B cell (primary cell): ENCODE measurements around the gene COL19A1. TPM values are rescaled to one million over a fixed set of nuclear protein-coding genes. Genes with fewer than 3 reads are reported as not detected.

Experiments
- ATAC-seq: fragments of 200-7000 bp; cut with Tn5 transposase; one replicate; pipeline ENCODE4 v1.10.0; 2021; ENCODE audit warnings: low read depth, mild to moderate bottlenecking, moderate number of reproducible peaks, moderate library complexity
- CTCF ChIA-PET: fragments of 350-600 bp; sonication (Branson Sonifier 250); formaldehyde crosslinking; loops from one replicate; lab custom pipeline; 2021; ENCODE audit warnings: antibody characterized with exemption, inconsistent platforms; lab: Charles Lee
- POLR2A ChIA-PET: fragments of 350-600 bp; sonication (Branson Sonifier 250); formaldehyde crosslinking; loops from one replicate; lab custom pipeline; 2021; ENCODE audit warnings: antibody characterized with exemption; lab: Charles Lee
- DNase-seq: peaks from one replicate; pipeline ENCODE4 v3.0.0; 2013
- H2AFZ ChIP-seq: 2 replicates; pipeline ENCODE4 v1.6.1; 2012; ENCODE audit warnings: mild to moderate bottlenecking, low read depth, low read length; ENCODE audit not compliant: insufficient read depth, poor library complexity, severe bottlenecking
- H3K27ac ChIP-seq, 2 donors: 1 replicate in 1 of 2; 2 replicates in 1 of 2; pipeline ENCODE4 v1.5.1; 2012 to 2013; ENCODE audit warnings: low read length in 2 of 2, mild to moderate bottlenecking in 2 of 2, moderate library complexity in 1 of 2
- H3K27me3 ChIP-seq, 4 experiments: fragments of 200-600 bp in 1 of 4; sonication (generic) in 1 of 4; replicated peaks in 1 of 4; 1 replicate in 2 of 4; 2 replicates in 2 of 4; pipeline versions ENCODE4 v1.6.1 to v1.7.0; 2013 to 2016; ENCODE audit warnings: low read length in 3 of 4, mild to moderate bottlenecking in 2 of 4, mixed read lengths in 1 of 4, moderate library complexity in 1 of 4; ENCODE audit not compliant: insufficient read depth in 4 of 4, control insufficient read depth in 3 of 4; ENCODE audit errors: control extremely low read depth in 1 of 4
- H3K36me3 ChIP-seq, 2 experiments: replicated peaks in 1 of 2; 1 replicate in 1 of 2; 2 replicates in 1 of 2; pipeline versions ENCODE4 v1.6.1 to v1.7.1; 2013; ENCODE audit warnings: low read length in 1 of 2; ENCODE audit not compliant: insufficient read depth in 2 of 2, control insufficient read depth in 1 of 2; ENCODE audit errors: control extremely low read depth in 1 of 2, extremely low read depth in 1 of 2
- H3K4me1 ChIP-seq, 2 donors: fragments of 200-600 bp in 1 of 2; sonication (generic) in 1 of 2; 1 replicate in 1 of 2; 2 replicates in 1 of 2; pipeline versions ENCODE4 v1.5.1 to v1.6.1; 2013 to 2017; ENCODE audit warnings: low read length in 2 of 2; ENCODE audit not compliant: control insufficient read depth in 2 of 2, insufficient read depth in 2 of 2
- H3K4me2 ChIP-seq: replicated peaks from 2 replicates; pipeline ENCODE3; 2012; ENCODE audit warnings: mild to moderate bottlenecking, low read depth, low read length; ENCODE audit not compliant: poor library complexity, severe bottlenecking
- H3K4me3 ChIP-seq, 5 experiments: fragments of 200-600 bp in 1 of 5; sonication (generic) in 1 of 5; 1 replicate in 3 of 5; 2 replicates in 2 of 5; pipeline versions ENCODE4 v1.5.1 to v1.7.0; 2011 to 2016; ENCODE audit warnings: low read length in 4 of 5, mild to moderate bottlenecking in 4 of 5, low read depth in 2 of 5, control low read depth in 1 of 5, moderate library complexity in 1 of 5; ENCODE audit not compliant: insufficient read depth in 1 of 5; ENCODE audit errors: control extremely low read depth in 1 of 5, extremely low read depth in 1 of 5
- H3K79me2 ChIP-seq: fragments of 200-600 bp; sonication (generic); one replicate; pipeline ENCODE4 v1.6.0; 2016; ENCODE audit warnings: low read length; ENCODE audit not compliant: control insufficient read depth, insufficient read depth
- H3K9ac ChIP-seq: fragments of 200-600 bp; sonication (generic); 2 replicates; pipeline ENCODE4 v1.6.1; 2017; ENCODE audit warnings: mild to moderate bottlenecking, low read length, moderate library complexity
- H3K9me3 ChIP-seq, 3 donors: one replicate each; pipeline versions ENCODE4 v1.6.1 to v1.7.1; 2013; ENCODE audit warnings: low read length in 2 of 3; ENCODE audit not compliant: control insufficient read depth in 2 of 3, insufficient read depth in 1 of 3; ENCODE audit errors: control extremely low read depth in 1 of 3
- H4K20me1 ChIP-seq: 2 replicates; pipeline ENCODE4 v1.6.0; 2012; ENCODE audit warnings: mild to moderate bottlenecking, low read length; ENCODE audit not compliant: insufficient read depth, control insufficient read depth, poor library complexity, severe bottlenecking
- H3K27ac Mint-ChIP-seq: one replicate; pipeline ENCODE4 v1.8.0; 2021; ENCODE audit warnings: mixed read lengths
- H3K27me3 Mint-ChIP-seq: one replicate; pipeline ENCODE4 v1.8.0; 2021; ENCODE audit warnings: mixed read lengths
- H3K4me1 Mint-ChIP-seq: one replicate; pipeline ENCODE4 v1.8.0; 2021; ENCODE audit warnings: mixed read lengths
- H3K4me3 Mint-ChIP-seq: one replicate; pipeline ENCODE4 v1.8.0; 2021; ENCODE audit warnings: mixed read lengths
- H3K9me3 Mint-ChIP-seq: one replicate; pipeline ENCODE4 v1.8.0; 2022; ENCODE audit warnings: mixed read lengths; ENCODE audit not compliant: insufficient read depth
- EZH2 ChIP-seq: IDR thresholded peaks from 2 replicates; pipeline ENCODE4 v1.6.1; 2012; ENCODE audit warnings: borderline replicate concordance, low read depth, mild to moderate bottlenecking, moderate library complexity, low read length; ENCODE audit not compliant: insufficient read depth, poor library complexity, severe bottlenecking
- WGBS: methylation state at CpG from one replicate; pipeline ENCODE4 v1.1.5; 2013; ENCODE audit warnings: missing lambda C conversion rate; ENCODE audit not compliant: insufficient coverage; 5-methylcytosine and 5-hydroxymethylcytosine counted together
- intact Hi-C: fragments of 100-400 bp; cut with micrococcal nuclease; formaldehyde crosslinking; loops from one replicate; pipeline ENCODE4 v1.10.0; 2022
- polyA plus RNA-seq: library from polyadenylated mRNA; depleted of rRNA; stranded (reverse); fragments of >200 nt; gene quantifications from 2 replicates; pipeline ENCODE4 v1.2.3, GENCODE V29; 2012
- total RNA-seq, 2 donors: library from RNA; stranded (reverse); fragments of 120-200 nt in 1 of 2; gene quantifications; 1 replicate in 1 of 2; 2 replicates in 1 of 2; pipeline versions ENCODE4 v1.2.3 to v1.2.4, GENCODE V29; 2013 to 2022
- TF ChIP-seq, protein P1 (sequence below): fragments of 200-600 bp; IDR thresholded peaks from one replicate; pipeline ENCODE4 v1.8.0; 2022; ENCODE audit warnings: antibody characterized with exemption, mild to moderate bottlenecking

The COL19A1 gene
- total and polyA plus RNA-seq, 2 donors (not counting 1 experiment from before 2014, with no cell fraction given) = 14.6 to 61.4 TPM

GRCh38 chr6:70103798-70104197 is 237.4 kb downstream of the COL19A1 start:
- H3K4me1 Mint-ChIP-seq = peaks cover 11% of the 10 kb centered on the region
- no CpG with 5 or more reads among the region's 1 CpG for WGBS
- H2AFZ ChIP-seq = no peak overlapping the region
- no peak overlapping the region for H3K4me3 Mint-ChIP-seq
- ChIA-PET CTCF (interaction anchor here (1.3 to 3.8 kb wide), 4 partner anchors 12 to 431 kb away, joined by 4 to 19 read pairs (median 4); no protein-coding TSS in a partner anchor), POLR2A (no interaction called here)
- no peak for TF ChIP-seq EZH2
- TF ChIP-seq, protein P1, sequence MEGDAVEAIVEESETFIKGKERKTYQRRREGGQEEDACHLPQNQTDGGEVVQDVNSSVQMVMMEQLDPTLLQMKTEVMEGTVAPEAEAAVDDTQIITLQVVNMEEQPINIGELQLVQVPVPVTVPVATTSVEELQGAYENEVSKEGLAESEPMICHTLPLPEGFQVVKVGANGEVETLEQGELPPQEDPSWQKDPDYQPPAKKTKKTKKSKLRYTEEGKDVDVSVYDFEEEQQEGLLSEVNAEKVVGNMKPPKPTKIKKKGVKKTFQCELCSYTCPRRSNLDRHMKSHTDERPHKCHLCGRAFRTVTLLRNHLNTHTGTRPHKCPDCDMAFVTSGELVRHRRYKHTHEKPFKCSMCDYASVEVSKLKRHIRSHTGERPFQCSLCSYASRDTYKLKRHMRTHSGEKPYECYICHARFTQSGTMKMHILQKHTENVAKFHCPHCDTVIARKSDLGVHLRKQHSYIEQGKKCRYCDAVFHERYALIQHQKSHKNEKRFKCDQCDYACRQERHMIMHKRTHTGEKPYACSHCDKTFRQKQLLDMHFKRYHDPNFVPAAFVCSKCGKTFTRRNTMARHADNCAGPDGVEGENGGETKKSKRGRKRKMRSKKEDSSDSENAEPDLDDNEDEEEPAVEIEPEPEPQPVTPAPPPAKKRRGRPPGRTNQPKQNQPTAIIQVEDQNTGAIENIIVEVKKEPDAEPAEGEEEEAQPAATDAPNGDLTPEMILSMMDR = peak; percentile 61
- H3K4me2 ChIP-seq = no peak overlapping the region
- no peak overlapping the region for H3K4me3 ChIP-seq
- no peak overlapping the region for H3K27ac Mint-ChIP-seq
- no peaks in the 10 kb centered on the region for H4K20me1 ChIP-seq
- no peaks in the 10 kb centered on the region for H3K9me3 Mint-ChIP-seq
- no peak overlapping the region for H3K9ac ChIP-seq
- H3K27me3 ChIP-seq = no peaks in the 10 kb centered on the region
- intact Hi-C loops = no loop called here
- peaks cover 0 to 2% (median 0%) of the 10 kb centered on the region in 3 donors for H3K9me3 ChIP-seq
- no peak overlapping the region for H3K27ac ChIP-seq
- H3K4me1 ChIP-seq = no peaks in the 10 kb centered on the region
- peaks cover 5 to 29% of the 10 kb centered on the region in 2 experiments for H3K36me3 ChIP-seq
- DNase-seq (no peak), ATAC-seq (no peak)
- no peaks in the 10 kb centered on the region for H3K27me3 Mint-ChIP-seq
- H3K79me2 ChIP-seq = no peaks in the 10 kb centered on the region

DNA sequence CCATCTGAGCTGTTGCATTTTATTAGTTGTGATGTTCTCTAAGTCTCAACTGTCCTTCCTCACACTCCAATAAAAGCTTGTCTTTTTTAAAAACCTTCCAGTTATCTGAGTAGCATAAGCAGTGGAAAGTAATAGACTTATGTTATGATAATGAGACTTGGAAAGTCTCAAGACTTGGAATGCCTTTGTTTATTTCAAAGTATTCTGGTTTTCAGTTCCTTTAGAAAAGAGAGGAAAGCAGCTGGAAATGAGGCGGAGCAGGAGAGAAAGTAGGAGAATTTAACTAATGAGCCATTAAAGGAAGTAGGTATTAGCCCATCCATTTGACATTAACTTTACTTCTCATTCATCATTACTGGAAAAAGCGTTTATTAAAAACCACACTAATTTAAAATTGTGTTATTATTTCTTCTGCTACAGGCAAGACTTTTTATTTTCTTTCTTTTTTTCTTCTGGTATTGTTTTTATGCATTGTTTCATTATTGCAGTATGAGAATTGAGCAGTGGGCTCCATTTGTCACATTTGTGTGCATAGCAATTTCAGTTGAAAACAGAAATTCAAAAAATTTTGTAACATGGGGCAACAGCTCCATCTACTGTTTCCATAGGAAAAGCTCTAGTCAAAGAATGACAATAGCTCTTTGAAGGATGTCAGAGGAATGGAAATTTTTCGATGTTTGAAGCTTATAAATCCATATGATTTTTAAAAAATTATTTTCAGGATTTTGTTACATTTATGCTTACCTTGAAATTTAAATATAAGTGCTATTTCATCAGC is 241.7 kb downstream of the COL19A1 start:
- Histone ChIP-seq H2AFZ (no peak overlapping the region), H3K4me2 (no peak overlapping the region), H3K27me3 (no peaks in the 10 kb centered on the region), H3K9ac (no peak overlapping the region), H3K4me1 (no peaks in the 10 kb centered on the region), H3K27ac (no peak overlapping the region), H3K9me3 (no peaks in the 10 kb centered on the region), H3K4me3 (no peak overlapping the region), H4K20me1 (no peaks in the 10 kb centered on the region), H3K36me3 (peaks cover 0 to 26% of the 10 kb centered on the region in 2 experiments), H3K79me2 (no peaks in the 10 kb centered on the region)
- Mint-ChIP-seq H3K9me3 (no peaks in the 10 kb centered on the region), H3K4me1 (peaks cover 11% of the 10 kb centered on the region), H3K27me3 (no peaks in the 10 kb centered on the region), H3K27ac (no peak overlapping the region), H3K4me3 (no peak overlapping the region)
- intact Hi-C loops = loop anchor here (1.0 to 5.0 kb wide), 5 partner anchors 273 to 1471 kb away; partner anchors contain the start of gene ADGRB3
- DNase-seq (peak; percentile 61), ATAC-seq (peak; percentile 17)
- CTCF ChIA-PET = interaction anchor here (0.5 to 5.0 kb wide), 38 partner anchors 9 to 1764 kb away, joined by 3 to 47 read pairs (median 4); partner anchors contain the start of genes COL19A1 and LMBRD1
- no CpG with 5 or more reads among the region's 3 CpGs for WGBS
- TF ChIP-seq, protein P1 = peak; percentile 92
- TF ChIP-seq EZH2 = no peak
- POLR2A ChIA-PET = interaction anchor here (1.1 kb wide), 1 partner anchor 311 kb away, joined by 3 read pairs; the partner anchor contains the start of gene LMBRD1
